GM18858 (cell line): ENCODE measurements around the gene ATAD3C.
"Not testable (repeated sequence)": the region's sequence is repeated elsewhere in the genome, so short reads cannot be mapped to it uniquely, and the experiment has no call there.

ENCODE experiments used
- ATAC-seq: cut with Tn5 transposase; IDR thresholded peaks from one replicate; pipeline ENCODE4 v1.9.1; 2021; ENCODE audit not compliant: unreplicated experiment

ATAD3C gene

DNA sequence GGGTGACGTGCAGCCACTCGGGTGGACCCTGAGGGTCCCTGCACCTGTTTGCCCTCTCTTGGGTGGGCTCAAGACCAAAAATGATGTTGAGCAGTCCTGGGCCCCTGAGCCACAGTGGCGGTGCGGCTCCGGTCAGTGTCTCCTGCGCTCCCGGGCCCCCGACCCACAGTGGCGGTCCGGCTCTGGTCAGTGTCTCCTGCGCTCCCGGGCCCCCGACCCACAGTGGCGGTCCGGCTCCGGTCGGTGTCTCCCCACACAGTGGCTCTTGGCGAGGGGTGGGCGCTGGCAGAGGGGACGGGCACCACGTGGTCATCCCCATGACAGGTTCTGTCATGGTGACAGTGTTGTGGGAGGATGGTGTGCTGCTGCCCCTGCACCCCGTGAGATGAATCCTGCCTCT is 44.8 kb downstream of the ATAD3C start:
- not testable (repeated sequence) for ATAC-seq

DNA sequence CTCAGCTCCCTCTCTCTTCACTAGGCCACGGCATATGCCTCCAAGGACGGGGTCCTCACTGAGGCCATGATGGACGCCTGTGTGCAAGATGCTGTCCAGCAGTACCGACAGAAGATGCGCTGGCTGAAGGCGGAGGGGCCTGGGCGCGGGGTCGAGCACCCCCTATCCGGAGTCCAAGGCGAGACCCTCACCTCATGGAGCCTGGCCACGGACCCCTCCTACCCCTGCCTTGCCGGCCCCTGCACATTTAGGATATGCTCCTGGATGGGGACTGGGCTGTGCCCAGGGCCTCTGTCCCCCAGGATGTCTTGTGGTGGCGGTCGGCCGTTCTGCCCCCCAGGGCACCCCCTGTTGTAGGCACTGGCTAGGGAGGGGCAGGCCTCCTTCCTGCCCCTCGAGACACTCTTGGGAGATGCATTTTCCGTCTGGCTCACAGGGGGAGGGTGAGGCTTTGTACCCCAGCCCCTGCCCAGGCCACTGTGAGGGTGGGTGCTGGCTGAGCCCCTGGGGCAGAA is 46.0 kb downstream of the ATAD3C start:
- not testable (repeated sequence) for ATAC-seq

DNA sequence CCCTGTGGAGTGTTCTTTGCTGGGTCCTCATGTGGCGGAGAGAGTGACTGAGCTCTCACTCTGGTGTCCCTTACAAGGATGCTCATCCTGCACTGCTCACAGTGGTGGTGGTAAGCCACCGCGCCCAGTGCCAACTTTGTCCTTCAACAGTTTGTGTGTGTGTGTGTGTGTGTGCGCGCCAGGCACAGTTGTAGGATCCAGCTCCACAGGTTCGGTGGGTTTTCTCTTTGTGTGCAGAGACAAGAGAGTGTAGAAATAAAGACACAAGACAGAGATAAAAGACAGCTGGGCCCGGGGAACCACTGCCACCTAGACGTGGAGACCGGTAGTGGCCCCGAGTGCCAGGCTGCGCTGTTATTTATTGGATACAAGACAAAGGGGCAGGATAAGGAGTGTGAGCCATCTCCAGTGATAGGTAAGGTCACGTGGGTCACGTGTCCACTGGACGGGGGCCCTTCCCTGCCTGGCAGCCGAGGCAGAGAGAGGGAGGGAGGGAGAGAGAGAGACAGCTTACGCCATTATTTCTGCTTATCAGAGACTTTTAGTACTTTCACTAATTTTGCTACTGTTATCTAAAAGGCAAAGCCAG is 55.4 kb downstream of the ATAD3C start:
- ATAC-seq = not testable (repeated sequence)

DNA sequence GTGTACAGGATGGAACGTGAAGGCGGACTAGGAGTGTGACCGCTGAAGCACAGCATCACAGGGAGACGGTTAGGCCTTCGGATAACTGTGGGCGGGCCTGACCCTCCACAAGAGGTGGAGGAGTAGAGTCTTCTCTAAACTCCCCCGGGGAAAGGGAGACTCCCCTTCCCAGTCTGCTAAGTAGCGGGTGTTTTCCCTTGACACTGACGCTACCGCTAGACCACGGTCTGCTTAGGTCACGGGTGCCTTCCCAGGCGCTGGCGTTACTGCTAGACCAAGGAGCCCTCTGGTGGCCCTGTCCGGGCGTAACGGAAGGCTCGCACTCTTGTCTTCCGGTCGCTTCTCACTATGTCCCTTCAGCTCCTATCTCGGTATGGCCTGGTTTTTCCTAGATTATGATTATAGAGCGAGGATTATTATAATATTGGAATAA is 55.9 kb downstream of the ATAD3C start:
- ATAC-seq = not testable (repeated sequence)

DNA sequence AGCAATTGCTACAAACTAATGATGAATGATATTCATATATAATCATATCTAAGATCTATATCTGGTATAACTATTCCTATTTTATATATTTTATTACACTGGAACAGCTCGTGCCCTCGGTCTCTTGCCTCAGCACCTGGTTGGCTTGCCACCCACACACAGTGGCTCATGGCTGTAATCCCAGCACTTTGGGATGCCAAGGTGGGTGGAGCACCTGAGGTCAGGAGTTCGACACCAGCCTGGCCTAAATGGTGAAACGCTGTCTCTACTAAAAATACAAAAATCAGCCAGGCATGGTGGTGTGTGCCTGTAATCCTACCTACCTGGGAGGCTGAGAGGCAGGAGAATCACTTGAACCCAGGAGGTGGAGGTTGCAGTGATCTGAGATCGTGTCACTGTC is 56.3 kb downstream of the ATAD3C start:
- not testable (repeated sequence) for ATAC-seq

DNA sequence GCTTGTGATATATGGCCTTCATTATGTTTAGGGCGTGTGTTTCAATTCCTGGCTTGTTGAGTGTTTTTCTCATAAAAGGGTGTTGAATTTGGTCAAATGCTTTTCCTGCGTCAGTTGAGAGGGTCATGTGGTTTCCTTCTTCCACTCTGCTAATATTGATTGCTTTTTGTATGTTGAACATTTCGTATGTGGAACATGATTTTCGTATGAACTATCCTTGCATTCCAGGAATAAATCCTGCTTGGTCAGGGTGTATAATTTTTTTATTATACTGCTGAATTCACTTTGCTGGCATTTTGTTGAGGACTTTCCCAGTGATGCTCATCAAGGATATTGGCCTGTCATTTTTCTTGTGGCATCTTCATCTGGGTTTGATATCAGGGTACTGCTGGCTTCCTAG is 57.8 kb downstream of the ATAD3C start:
- no peak for ATAC-seq

DNA sequence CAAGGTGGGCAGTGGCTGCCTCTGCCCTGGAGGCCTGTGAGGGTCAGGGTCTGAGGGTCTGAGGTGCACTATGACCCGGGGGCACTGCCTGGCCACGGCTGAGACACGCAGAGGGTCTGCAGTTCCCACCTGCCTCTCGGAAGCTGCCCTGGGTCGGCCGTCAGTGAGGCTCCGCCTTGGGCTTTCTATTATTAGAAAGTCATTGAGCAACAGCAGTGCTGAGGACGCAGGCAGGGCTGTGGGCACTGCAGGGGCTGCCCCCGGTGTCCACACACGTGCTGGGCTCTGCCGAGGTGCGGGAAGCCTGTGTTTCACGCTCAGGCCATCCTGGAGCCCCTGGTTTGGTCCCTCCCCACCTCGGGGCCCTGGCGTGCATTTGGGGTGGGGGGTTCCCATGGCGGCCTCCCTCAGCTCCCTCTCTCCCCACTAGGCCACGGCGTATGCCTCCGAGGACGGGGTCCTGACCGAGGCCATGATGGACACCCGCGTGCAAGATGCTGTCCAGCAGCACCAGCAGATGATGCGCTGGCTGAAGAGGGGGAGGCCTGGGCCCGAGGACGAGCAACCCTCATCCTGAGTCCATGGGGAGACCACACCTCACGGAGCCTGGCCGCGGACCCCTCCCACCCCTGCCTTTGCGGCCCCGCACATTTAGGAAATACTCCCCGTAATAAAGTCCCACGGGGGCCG is 59.4 kb downstream of the ATAD3C start:
- ATAC-seq = not testable (repeated sequence)

DNA sequence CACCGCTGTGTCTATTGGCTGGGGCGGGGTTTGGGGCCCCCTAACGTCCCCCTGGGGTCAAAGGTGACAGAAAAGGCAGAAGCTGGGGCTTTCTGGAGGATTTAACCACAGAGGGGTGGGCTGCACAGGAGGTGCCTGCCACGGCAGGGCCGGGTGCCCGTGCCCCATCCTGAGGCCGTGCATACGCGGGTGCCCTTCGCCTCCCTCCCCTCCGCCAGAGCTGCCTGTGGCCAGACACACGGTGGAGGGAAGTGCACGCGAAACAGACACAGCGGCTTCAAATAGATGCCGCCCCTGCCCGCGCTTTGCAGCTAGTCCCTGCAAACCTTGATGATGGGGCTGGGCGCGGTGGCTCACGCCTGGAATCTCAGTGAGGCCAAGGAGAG is 60.0 kb downstream of the ATAD3C start:
- not testable (repeated sequence) for ATAC-seq

DNA sequence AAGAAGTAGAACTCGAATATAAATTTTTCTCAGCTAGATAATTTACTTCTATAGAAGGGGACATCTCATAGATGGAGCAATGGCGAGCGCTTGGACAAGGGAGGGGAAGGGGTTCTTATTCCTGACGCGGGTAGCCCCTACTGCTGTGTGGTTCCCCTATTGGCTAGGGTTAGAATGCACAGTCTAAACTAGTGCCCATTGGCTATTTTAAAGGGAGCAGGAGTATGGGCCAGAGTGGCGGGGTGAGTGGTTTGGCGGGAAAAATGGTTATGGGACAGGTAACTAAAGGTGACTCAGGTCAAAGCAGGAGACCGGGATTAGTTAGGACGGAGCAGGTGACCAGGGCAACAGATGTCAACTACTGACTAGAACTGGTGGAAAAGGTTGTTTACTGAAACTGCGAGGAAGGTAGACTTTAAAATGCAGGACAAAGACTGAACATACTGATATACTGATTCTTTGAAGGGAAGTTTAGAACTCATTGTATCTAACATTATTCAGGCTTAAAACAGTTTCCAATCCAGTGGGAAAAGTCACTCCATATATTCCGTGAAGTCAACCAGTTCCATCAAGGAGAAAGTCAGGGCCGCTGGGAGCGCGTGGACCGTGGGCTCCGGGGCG is 61.5 kb downstream of the ATAD3C start:
- no peak for ATAC-seq

DNA sequence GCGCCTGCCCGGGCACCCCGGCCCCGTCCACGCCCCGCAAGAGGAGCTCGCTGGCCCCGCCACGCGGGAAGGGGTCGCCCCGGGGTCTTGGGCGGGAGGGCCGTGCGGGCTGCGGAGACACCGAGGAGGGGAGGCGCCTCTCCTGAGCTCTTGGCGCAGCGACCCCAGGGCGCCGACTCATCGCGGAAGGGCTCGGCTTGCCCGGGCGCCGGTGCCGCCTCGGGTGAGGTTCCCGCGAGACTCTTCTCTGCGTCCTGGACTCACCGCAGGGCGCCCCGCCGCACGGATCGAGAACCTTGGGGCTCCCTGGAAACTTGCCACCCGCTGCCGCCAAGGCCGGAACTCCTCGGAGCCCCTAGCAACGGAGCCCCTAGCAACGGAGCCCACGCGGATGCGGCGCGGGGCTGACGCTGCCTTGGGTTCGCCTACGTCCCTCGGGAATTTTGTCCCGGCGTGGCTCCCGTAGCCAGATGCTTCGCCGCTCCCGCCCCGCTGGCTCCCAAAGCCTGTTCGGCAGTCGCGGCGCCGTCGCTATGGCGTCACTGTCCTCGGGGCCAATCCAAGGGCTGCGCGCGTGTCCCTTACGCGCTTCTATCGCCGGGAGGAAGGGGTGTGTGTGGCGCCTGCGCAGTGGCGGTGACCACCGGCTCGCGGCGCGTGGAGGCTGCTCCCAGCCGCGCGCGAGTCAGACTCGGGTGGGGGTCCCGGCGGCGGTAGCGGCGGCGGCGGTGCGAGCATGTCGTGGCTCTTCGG is 62.2 kb downstream of the ATAD3C start, which contains the start of gene ATAD3A:
ATAD3A (plus strand) TSS at position 630 of the 753 bp plus-strand sequence; CDS start at position 737, 107 bp downstream.
- ATAC-seq = peak; percentile 76

DNA sequence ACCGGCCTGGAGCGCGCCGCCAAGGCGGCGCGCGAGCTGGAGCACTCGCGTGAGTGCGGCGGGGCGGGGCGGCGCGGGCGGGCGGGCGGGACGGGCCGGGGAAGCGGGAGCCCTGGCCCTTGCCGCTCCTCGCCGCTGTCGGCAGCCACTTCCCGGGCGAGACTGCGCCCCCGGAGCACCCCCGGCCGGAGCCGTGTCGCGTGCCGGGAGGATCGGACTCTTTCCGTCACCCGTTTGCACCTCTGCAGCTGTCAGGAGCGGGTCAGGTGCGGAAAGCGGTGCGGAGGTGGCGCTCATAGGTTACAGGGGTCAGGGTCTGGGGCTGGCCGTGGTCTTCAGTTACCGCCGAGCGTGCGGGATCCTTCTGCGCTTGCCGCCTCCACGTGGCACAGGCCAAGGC is 62.9 kb downstream of the ATAD3C start:
- peak; percentile 12 for ATAC-seq

DNA sequence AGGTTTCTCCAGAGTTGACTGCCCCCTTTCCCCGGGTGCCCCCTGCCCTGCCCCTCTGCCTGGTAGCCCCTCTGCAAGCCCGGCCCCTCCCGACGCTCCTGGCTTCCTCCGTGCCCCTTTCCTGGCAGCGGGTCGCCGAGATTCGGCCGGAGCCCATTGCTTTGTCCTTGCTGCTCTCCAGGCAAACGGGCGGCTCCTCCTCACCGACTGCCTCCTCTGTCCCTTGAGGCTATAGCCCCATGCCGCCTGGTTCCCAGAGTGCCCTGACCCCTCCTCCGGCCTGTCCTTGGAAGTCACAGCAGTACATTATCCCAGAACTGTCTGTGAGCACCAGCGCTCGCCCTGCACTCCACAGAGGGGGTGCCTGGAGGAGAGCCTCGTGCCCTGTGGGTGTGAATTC is 64.2 kb downstream of the ATAD3C start:
- ATAC-seq = not testable (repeated sequence)

DNA sequence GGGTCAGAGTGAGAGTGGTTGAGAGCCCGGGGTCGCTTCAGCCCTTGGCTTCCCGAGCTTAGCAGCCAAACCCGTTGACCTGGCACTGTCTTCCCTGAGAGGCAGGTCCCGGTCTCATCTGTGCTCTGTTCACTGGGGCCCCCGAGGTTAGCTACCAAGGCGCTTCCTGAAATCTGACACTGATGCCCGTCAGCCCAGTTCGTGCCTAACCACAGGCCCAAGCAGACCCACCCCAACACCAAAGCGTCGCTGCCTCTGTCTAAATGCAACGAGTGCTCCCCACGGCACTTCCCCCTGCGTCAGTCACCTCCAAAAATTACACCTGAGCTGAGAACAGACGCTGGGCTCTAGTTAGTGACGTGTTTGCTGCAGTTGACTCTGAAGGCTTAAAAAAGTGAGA is 64.9 kb downstream of the ATAD3C start:
- ATAC-seq = not testable (repeated sequence)

DNA sequence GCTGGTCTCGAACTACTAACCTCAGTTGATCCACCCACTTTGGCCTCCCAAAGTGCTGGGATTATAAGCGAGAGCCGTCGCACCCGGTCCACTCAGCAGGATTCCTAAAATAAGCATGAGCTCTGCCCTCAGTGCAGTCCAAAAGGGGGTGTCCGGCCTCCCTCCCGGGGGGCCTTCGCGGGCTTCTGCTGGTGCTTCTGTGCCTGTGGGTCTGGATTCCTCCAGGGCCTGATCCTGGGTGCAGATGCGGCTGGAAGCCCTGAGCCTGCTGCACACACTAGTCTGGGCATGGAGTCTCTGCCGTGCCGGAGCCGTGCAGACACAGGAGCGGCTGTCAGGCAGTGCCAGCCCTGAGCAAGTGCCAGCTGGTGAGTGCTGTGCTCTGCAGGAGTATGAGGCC is 67.4 kb downstream of the ATAD3C start:
- not testable (repeated sequence) for ATAC-seq

DNA sequence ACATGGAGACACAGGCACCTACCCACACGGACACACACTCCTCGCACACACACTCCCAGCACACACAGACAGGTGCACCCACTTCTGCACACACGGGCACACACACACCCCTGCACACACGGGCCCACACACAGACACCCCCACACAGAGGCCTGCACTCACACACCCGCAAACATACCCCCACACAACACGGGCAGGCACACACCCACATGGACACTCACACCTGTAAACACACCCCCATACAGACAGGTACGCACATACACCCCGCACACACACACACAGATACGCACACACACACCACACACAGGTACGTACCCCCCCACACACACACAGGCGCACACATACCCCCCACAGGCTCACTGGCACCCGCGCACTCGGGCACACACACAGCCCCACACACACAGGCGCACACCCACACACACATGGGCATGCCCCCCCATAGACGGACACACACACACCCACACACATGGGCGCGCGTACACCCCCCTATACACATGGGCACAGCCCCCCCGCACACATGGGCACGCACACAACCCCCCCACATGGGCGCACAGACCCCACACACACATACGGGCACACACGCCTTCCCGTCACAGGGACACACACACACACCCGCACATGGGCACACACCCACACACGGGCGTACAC is 68.6 kb downstream of the ATAD3C start:
- ATAC-seq = no peak

DNA sequence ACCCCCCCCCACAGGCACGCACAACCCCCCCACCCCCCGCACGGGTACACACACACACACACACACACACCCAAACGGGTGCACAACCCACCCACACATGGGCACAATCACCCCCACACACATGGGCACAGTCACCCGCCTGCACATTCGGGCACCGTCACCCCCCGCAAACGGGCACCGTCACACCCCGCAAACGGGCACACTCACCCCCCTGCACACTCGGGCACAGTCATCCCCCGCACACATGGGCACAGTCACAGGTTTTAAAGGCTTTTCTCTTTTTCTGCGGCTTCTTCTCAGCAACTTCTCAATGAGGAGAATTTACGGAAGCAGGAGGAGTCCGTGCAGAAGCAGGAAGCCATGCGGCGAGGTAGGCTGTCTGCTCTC is 69.1 kb downstream of the ATAD3C start:
- not testable (repeated sequence) for ATAC-seq
